Measurements from ENCODE around the gene ATP2B1.

ATP2B1 gene

GRCh38 chr12:89542236-89542635 is 166.4 kb downstream of the ATP2B1 start:
- DNase-seq (ENCODE audit: low read depth): no peak
- H3K4me3 ChIP-seq (replicated peaks; ENCODE audit: low read depth, low read length): no peak overlapping the region

GRCh38 chr12:89540586-89540985 is 168.1 kb downstream of the ATP2B1 start:
- DNase-seq (ENCODE audit: low read depth): no peak
- no peak overlapping the region for H3K4me3 ChIP-seq (replicated peaks; ENCODE audit: low read depth, low read length)
- TF ChIP-seq, protein P1, sequence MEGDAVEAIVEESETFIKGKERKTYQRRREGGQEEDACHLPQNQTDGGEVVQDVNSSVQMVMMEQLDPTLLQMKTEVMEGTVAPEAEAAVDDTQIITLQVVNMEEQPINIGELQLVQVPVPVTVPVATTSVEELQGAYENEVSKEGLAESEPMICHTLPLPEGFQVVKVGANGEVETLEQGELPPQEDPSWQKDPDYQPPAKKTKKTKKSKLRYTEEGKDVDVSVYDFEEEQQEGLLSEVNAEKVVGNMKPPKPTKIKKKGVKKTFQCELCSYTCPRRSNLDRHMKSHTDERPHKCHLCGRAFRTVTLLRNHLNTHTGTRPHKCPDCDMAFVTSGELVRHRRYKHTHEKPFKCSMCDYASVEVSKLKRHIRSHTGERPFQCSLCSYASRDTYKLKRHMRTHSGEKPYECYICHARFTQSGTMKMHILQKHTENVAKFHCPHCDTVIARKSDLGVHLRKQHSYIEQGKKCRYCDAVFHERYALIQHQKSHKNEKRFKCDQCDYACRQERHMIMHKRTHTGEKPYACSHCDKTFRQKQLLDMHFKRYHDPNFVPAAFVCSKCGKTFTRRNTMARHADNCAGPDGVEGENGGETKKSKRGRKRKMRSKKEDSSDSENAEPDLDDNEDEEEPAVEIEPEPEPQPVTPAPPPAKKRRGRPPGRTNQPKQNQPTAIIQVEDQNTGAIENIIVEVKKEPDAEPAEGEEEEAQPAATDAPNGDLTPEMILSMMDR (IDR thresholded peaks at IDR 0.05; ENCODE audit: low read length, missing control alignments): no peak

More at GRCh38 chr12:89542236-89542635, 166.4 kb downstream of the ATP2B1 start:
- TF ChIP-seq, protein P1 (IDR thresholded peaks at IDR 0.05; ENCODE audit: low read length, missing control alignments): no peak

DNA sequence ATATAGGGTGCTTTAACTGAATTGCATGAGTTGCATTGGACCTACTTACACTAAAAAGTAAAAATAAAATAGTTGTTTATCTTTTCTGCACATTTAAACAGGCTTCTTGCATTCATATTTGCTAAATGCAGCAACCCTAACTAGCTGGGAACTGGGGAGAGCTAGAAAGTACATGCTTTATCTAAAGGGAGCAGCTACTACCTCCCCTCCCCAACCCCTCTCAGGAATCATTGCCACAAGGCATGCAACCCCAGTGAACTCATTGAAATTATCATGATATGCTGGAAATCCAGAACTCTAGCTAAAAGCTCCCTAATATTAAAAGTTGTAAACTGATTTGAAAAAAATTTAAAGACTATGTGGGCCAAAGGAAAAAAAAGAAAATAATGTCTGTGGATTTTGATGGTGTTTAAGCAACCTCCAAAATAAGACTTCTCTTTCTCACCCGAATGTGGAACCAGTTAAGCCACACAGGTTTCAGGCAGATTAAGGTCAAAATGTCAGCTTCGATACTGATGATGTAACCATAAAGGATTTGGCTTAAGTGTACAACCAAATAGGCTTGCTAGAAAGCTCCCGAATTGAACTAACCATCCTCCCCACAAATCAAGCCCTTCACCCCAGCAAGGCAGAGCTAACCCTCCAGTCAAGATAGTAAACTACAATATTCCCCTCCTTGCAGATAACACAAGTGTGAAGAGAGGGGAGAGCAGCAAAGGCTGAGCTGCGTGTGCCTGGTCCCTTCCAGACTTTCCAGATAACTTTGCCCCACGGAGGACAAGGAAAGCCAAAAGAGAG is 169.0 kb downstream of the ATP2B1 start:
- TF ChIP-seq, protein P1 (IDR thresholded peaks at IDR 0.05; ENCODE audit: low read length, missing control alignments): no peak
- no peak overlapping the region for H3K4me3 ChIP-seq (replicated peaks; ENCODE audit: low read depth, low read length)
- no peak for DNase-seq (ENCODE audit: low read depth)

DNA sequence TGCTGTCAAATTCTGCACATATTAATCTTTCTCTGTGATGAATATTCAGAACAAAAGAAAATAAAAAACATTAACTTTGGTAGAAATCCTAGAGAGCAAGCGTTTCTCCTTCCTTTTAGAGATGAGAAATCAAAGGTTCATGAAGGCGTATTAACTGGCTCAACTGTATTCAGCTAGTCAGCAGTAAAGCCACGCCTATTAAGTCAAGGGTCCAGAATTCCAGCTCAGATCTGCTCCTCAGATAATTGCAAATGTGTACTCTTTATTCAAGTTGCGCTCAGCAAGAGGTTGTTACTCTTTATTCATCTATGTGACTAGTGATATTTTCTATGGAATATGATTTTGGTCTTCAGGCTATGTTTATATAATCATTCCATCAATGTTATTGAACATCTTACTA is 169.7 kb downstream of the ATP2B1 start:
- TF ChIP-seq, protein P1 (IDR thresholded peaks at IDR 0.05; ENCODE audit: low read length, missing control alignments): no peak
- no peak overlapping the region for H3K4me3 ChIP-seq (replicated peaks; ENCODE audit: low read depth, low read length)
- no peak for DNase-seq (ENCODE audit: low read depth)
